HepG2 (cell line): ENCODE data around the gene CDR2L. TPM values are rescaled to one million over a fixed set of nuclear protein-coding genes. Genes with fewer than 3 reads are reported as not detected.

ENCODE experiments used
- DPF2 ChIP-seq: sonication (generic); formaldehyde crosslinking; IDR thresholded peaks from 2 replicates; pipeline ENCODE4 v1.4.0; 2020; ENCODE audit warnings: mild to moderate bottlenecking, low read depth, missing genetic modification reagents, borderline replicate concordance
- FOSL2 ChIP-seq: sonication (generic); formaldehyde crosslinking; IDR thresholded peaks from 2 replicates; pipeline ENCODE4 v1.4.0; 2020; ENCODE audit warnings: missing genetic modification reagents
- MEIS2 ChIP-seq: sonication (generic); formaldehyde crosslinking; IDR thresholded peaks from 2 replicates; pipeline ENCODE4 v1.9.0; 2021; ENCODE audit warnings: mild to moderate bottlenecking, missing genetic modification reagents
- RBAK ChIP-seq: sonication (generic); formaldehyde crosslinking; IDR thresholded peaks from 2 replicates; pipeline ENCODE4 v1.5.1; 2020; ENCODE audit warnings: mild to moderate bottlenecking, missing genetic modification reagents
- TGIF2 ChIP-seq: IDR thresholded peaks from 2 replicates; pipeline ENCODE4 v1.6.1; 2016; ENCODE audit warnings: control low read depth, missing compliant biosample characterization
- ZMYM2 ChIP-seq: sonication (generic); formaldehyde crosslinking; IDR thresholded peaks from 2 replicates; pipeline ENCODE4 v1.8.0; 2022; ENCODE audit warnings: mild to moderate bottlenecking, missing genetic modification reagents
- ZNF510 ChIP-seq: sonication (generic); formaldehyde crosslinking; IDR thresholded peaks from 2 replicates; pipeline ENCODE4 v1.4.0; 2020; ENCODE audit warnings: low read depth, mild to moderate bottlenecking, missing genetic modification reagents
- ZNF557 ChIP-seq: sonication (generic); formaldehyde crosslinking; IDR thresholded peaks from 2 replicates; pipeline ENCODE4 v1.4.0; 2020; ENCODE audit warnings: missing genetic modification reagents
- ZNF605 ChIP-seq: sonication (generic); formaldehyde crosslinking; IDR thresholded peaks from 2 replicates; pipeline ENCODE4 v1.8.0; 2022; ENCODE audit warnings: mild to moderate bottlenecking, missing genetic modification reagents
- ZNF607 ChIP-seq: sonication (generic); formaldehyde crosslinking; IDR thresholded peaks from 2 replicates; pipeline ENCODE4 v1.5.1; 2020; ENCODE audit warnings: missing genetic modification reagents, mild to moderate bottlenecking, borderline replicate concordance
- ZNF766 ChIP-seq: sonication (generic); formaldehyde crosslinking; IDR thresholded peaks from 2 replicates; pipeline ENCODE4 v1.5.0; 2020; ENCODE audit warnings: missing genetic modification reagents, borderline replicate concordance
- polyA plus RNA-seq, 8 experiments: library from polyadenylated mRNA; depleted of rRNA in 3 of 8; stranded (reverse) in 7 of 8; unstranded in 1 of 8; fragments of >200 nt; fragmentation: Illumina TruSeq in 4 of 8; extraction: Trizol in 4 of 8; gene quantifications; 2 replicates each; pipeline versions ENCODE4 v1.2.1 to v1.2.3, GENCODE V29; 2011 to 2016; ENCODE audit warnings: low read depth in 4 of 8, missing spikeins in 1 of 8, mixed read lengths in 1 of 8; ENCODE audit not compliant: insufficient read depth in 1 of 8
- total RNA-seq, 5 experiments: library from RNA; depleted of rRNA; stranded (reverse); fragments of >200 nt; fragmentation: Illumina TruSeq; extraction: Trizol; gene quantifications; 2 replicates each; pipeline ENCODE4 v1.2.3, GENCODE V29; 2016; ENCODE audit warnings: low read depth in 1 of 5
- TF ChIP-seq, protein P1 (sequence below): sonication (generic); formaldehyde crosslinking; IDR thresholded peaks from 2 replicates; pipeline ENCODE4 v1.4.0; 2020; ENCODE audit warnings: missing genetic modification reagents, borderline replicate concordance
- TF ChIP-seq, protein P2 (sequence below): sonication (generic); formaldehyde crosslinking; conservative IDR thresholded peaks from 2 replicates; pipeline ENCODE4 v1.4.0; 2020; ENCODE audit warnings: missing genetic modification reagents
- TF ChIP-seq, protein P3 (sequence below): sonication (generic); formaldehyde crosslinking; IDR thresholded peaks from 2 replicates; pipeline ENCODE4 v1.5.0; 2020; ENCODE audit warnings: mild to moderate bottlenecking, missing genetic modification reagents
- TF ChIP-seq, protein P4 (sequence below): sonication (generic); formaldehyde crosslinking; IDR thresholded peaks from 2 replicates; pipeline ENCODE4 v1.4.0; 2020; ENCODE audit warnings: missing genetic modification reagents
- TF ChIP-seq, protein P5 (sequence below): sonication (generic); formaldehyde crosslinking; IDR thresholded peaks from 2 replicates; pipeline ENCODE4 v1.4.0; 2020; ENCODE audit warnings: missing genetic modification reagents; ENCODE audit errors: not compliant biosample characterization
- TF ChIP-seq, protein P6 (sequence below): sonication (generic); formaldehyde crosslinking; IDR thresholded peaks from 2 replicates; pipeline ENCODE4 v1.8.0; 2023; ENCODE audit warnings: mild to moderate bottlenecking, missing genetic modification reagents
- TF ChIP-seq, protein P7 (sequence below): fragments of 450-650 bp; IDR thresholded peaks from 2 replicates; pipeline ENCODE4 v1.6.1; 2017

The CDR2L gene
- total and polyA plus RNA-seq, 2 of the 13 experiments (the other 11 are each of a cell fraction or from before 2014, with no cell fraction given): 1.9 to 2.1 TPM

DNA sequence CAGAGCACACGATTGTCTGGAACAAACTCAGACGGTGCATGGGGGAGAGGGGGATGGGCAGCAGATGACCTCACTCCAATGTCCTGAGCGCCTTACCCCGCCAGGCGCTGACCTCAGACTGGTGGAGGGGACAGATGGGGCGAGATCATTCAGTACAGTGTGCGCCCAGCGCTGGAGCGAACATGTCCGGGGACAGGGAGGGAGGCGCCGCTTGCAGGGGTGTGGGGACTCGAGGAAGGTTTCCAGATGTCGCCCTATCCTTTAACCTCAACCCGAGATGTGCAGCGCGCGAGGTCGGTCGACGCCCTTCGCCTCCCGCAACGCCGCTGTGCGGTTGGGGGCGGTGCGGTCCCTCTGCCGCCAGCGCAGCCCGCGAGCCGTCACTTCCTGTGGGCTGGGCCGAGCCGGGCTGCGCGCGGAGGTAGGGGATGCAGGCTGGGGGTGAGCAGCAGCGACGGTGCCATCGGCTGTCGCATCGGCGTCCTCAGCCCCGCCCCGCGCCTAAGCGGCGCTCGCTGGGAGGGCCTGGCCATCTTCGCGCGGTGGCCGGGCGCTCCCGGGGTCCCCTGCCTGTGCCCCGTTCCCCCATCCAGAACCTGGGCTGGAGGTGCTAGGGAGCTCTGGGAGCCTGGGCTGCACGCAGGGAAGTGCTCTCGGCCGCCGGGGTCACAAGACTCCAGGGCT is 5.3 kb upstream of the CDR2L start (continued):
- TF ChIP-seq, protein P1, sequence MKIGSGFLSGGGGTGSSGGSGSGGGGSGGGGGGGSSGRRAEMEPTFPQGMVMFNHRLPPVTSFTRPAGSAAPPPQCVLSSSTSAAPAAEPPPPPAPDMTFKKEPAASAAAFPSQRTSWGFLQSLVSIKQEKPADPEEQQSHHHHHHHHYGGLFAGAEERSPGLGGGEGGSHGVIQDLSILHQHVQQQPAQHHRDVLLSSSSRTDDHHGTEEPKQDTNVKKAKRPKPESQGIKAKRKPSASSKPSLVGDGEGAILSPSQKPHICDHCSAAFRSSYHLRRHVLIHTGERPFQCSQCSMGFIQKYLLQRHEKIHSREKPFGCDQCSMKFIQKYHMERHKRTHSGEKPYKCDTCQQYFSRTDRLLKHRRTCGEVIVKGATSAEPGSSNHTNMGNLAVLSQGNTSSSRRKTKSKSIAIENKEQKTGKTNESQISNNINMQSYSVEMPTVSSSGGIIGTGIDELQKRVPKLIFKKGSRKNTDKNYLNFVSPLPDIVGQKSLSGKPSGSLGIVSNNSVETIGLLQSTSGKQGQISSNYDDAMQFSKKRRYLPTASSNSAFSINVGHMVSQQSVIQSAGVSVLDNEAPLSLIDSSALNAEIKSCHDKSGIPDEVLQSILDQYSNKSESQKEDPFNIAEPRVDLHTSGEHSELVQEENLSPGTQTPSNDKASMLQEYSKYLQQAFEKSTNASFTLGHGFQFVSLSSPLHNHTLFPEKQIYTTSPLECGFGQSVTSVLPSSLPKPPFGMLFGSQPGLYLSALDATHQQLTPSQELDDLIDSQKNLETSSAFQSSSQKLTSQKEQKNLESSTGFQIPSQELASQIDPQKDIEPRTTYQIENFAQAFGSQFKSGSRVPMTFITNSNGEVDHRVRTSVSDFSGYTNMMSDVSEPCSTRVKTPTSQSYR (CRISPR knock-in tag): peak; percentile 75
- TF ChIP-seq ZNF607 (CRISPR knock-in tag): peak; percentile 99
- TF ChIP-seq, protein P2, sequence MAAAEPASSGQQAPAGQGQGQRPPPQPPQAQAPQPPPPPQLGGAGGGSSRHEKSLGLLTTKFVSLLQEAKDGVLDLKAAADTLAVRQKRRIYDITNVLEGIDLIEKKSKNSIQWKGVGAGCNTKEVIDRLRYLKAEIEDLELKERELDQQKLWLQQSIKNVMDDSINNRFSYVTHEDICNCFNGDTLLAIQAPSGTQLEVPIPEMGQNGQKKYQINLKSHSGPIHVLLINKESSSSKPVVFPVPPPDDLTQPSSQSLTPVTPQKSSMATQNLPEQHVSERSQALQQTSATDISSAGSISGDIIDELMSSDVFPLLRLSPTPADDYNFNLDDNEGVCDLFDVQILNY (CRISPR knock-in tag): peak; percentile 55; the same call in 1 of the 2 replicates
- TF ChIP-seq, protein P3, sequence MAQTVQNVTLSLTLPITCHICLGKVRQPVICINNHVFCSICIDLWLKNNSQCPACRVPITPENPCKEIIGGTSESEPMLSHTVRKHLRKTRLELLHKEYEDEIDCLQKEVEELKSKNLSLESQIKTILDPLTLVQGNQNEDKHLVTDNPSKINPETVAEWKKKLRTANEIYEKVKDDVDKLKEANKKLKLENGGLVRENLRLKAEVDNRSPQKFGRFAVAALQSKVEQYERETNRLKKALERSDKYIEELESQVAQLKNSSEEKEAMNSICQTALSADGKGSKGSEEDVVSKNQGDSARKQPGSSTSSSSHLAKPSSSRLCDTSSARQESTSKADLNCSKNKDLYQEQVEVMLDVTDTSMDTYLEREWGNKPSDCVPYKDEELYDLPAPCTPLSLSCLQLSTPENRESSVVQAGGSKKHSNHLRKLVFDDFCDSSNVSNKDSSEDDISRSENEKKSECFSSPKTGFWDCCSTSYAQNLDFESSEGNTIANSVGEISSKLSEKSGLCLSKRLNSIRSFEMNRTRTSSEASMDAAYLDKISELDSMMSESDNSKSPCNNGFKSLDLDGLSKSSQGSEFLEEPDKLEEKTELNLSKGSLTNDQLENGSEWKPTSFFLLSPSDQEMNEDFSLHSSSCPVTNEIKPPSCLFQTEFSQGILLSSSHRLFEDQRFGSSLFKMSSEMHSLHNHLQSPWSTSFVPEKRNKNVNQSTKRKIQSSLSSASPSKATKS (CRISPR knock-in tag): 0 out of 2 replicates have a peak, but pooled peaks have one; percentile 87
- peak; percentile 95; the same call in 1 of the 2 replicates for TF ChIP-seq ZNF510 (CRISPR knock-in tag)
- TF ChIP-seq, protein P4, sequence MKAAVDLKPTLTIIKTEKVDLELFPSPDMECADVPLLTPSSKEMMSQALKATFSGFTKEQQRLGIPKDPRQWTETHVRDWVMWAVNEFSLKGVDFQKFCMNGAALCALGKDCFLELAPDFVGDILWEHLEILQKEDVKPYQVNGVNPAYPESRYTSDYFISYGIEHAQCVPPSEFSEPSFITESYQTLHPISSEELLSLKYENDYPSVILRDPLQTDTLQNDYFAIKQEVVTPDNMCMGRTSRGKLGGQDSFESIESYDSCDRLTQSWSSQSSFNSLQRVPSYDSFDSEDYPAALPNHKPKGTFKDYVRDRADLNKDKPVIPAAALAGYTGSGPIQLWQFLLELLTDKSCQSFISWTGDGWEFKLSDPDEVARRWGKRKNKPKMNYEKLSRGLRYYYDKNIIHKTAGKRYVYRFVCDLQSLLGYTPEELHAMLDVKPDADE (CRISPR knock-in tag): 0 out of 2 replicates have a peak, but pooled peaks have one; percentile 34
- no peak; the same call in 1 of the 2 replicates for TF ChIP-seq ZNF766
- no peak for TF ChIP-seq RBAK
- peak; percentile 35; the same call in 1 of the 2 replicates for TF ChIP-seq DPF2 (CRISPR knock-in tag)
- peak; percentile 64; the same call in 1 of the 2 replicates for TF ChIP-seq MEIS2 (CRISPR knock-in tag)
- peak; percentile 35 for TF ChIP-seq TGIF2 (CRISPR knock-in tag)
- TF ChIP-seq, protein P5, sequence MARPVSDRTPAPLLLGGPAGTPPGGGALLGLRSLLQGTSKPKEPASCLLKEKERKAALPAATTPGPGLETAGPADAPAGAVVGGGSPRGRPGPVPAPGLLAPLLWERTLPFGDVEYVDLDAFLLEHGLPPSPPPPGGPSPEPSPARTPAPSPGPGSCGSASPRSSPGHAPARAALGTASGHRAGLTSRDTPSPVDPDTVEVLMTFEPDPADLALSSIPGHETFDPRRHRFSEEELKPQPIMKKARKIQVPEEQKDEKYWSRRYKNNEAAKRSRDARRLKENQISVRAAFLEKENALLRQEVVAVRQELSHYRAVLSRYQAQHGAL (CRISPR knock-in tag): peak; percentile 78
- TF ChIP-seq FOSL2 (CRISPR knock-in tag): no peak; the same call in 1 of the 2 replicates
- TF ChIP-seq ZNF605 (CRISPR knock-in tag): no peak
- TF ChIP-seq ZMYM2 (CRISPR knock-in tag): 0 out of 2 replicates have a peak, but pooled peaks have one; percentile 6
- TF ChIP-seq ZNF557 (CRISPR knock-in tag): no peak
- TF ChIP-seq, protein P6, sequence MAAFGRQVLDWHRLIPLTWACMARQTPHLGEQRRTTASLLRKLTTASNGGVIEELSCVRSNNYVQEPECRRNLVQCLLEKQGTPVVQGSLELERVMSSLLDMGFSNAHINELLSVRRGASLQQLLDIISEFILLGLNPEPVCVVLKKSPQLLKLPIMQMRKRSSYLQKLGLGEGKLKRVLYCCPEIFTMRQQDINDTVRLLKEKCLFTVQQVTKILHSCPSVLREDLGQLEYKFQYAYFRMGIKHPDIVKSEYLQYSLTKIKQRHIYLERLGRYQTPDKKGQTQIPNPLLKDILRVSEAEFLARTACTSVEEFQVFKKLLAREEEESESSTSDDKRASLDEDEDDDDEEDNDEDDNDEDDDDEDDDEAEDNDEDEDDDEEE (CRISPR knock-in tag): peak; percentile 87
- TF ChIP-seq, protein P7, sequence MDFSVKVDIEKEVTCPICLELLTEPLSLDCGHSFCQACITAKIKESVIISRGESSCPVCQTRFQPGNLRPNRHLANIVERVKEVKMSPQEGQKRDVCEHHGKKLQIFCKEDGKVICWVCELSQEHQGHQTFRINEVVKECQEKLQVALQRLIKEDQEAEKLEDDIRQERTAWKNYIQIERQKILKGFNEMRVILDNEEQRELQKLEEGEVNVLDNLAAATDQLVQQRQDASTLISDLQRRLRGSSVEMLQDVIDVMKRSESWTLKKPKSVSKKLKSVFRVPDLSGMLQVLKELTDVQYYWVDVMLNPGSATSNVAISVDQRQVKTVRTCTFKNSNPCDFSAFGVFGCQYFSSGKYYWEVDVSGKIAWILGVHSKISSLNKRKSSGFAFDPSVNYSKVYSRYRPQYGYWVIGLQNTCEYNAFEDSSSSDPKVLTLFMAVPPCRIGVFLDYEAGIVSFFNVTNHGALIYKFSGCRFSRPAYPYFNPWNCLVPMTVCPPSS: no peak
